Stimulated activated CD8-positive, alpha-beta memory T cell treated with anti-CD3 and anti-CD28 coated beads, Interleukin-7, amount 100 ng/mL, for 1 hour (primary cell): ENCODE data around the gene ABCG1.

Source experiments
- DNase-seq, 2 donors: peaks; one replicate each; pipeline ENCODE4 v3.0.0-alpha.2; 2020; ENCODE audit warnings: low read depth in 2 of 2

The ABCG1 gene

GRCh38 chr21:42251654-42252324 lies 32.8 kb downstream of the ABCG1 start:
- no peak for DNase-seq

GRCh38 chr21:42252325-42252654 lies 33.4 kb downstream of the ABCG1 start:
- DNase-seq = no peak

GRCh38 chr21:42252778-42253340 lies 33.9 kb downstream of the ABCG1 start:
- no peak for DNase-seq

GRCh38 chr21:42253466-42253865 lies 34.5 kb downstream of the ABCG1 start:
- no peak for DNase-seq

GRCh38 chr21:42254083-42254482 lies 35.1 kb downstream of the ABCG1 start:
- no peak for DNase-seq

DNA sequence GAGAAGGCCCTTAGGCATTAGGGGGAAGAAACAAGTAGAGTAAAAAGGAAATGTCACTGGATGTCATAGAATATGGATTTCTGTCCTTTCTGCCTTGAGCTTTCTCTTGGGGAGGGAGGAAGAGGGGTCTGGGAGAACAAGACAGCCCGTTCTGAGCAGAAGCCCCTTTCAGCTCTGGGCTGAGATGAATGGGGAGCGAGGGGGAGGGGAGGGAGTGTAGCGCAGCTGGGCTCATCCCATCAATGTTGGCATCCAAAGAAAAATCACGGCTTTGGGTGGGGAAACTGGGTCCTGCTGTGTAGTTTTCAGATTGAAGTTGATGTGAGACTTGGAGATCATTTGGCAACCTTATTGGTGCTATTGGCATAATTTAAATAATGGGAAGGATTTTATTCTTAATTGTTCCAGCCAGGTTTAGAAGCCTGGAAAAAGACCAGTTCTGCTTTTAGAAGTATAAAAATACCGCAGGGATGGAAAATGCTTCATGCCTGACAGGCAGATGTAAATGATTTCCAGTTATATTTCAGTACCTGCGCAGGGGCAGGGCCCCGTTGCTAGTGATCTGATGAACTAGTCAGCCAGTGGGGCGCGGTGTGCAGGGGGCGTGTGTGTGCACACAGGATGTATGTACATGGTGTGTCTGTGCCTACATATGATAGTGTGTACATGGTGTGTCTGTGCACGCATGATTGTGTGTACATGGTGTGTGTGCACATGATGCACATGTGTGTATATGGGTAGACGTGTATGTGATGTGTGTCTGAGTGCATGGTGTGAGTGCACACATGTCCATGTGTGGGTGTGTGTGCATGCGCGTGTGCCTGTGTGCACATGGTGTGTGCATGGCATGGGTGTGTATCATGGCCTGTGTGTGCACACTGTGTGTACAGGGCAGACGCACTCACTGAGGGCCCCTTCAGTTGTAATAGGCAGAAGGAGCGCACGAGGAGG lies 36.0 kb downstream of the ABCG1 start:
- DNase-seq = no peak

GRCh38 chr21:42255825-42256224 lies 36.9 kb downstream of the ABCG1 start:
- no peak for DNase-seq

GRCh38 chr21:42256316-42256715 lies 37.4 kb downstream of the ABCG1 start:
- no peak for DNase-seq

GRCh38 chr21:42257091-42257765 lies 38.3 kb downstream of the ABCG1 start:
- no peak for DNase-seq

DNA sequence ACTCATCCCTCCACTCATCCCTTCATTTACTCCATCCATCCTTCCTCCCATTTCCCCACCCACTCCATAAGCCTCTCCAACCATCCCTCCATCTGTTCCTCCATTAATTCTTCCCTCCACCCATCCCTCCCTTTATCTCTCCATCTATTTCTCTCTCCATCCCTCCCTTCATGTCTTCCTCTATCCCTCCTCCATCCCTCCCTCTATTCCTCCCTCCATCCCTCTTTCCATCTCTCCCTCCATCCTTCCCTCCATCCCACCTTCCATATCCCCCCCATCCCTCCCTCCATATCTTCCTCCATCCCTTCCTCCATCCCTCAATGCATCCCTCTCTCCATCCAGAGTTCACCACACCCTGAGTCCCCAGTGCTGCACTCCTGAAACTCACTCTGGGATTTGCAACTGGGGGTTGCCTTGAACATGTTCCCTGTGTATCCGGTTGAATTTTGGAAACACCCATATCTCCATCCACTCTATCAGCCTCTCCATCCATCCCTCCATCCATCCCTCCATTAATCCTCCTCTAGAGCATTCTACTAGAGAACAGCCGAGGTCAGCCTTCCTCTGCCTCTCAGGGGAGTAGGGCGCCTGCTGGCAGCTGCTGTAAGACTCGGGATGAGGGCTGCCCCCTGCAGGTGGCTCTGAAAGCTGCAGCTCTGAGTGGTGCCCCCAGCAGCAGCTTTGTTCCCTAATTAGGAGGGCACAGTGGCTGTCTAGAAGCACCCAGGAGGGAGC lies 39.4 kb downstream of the ABCG1 start:
- peak; percentile 68 to 71 for DNase-seq

DNA sequence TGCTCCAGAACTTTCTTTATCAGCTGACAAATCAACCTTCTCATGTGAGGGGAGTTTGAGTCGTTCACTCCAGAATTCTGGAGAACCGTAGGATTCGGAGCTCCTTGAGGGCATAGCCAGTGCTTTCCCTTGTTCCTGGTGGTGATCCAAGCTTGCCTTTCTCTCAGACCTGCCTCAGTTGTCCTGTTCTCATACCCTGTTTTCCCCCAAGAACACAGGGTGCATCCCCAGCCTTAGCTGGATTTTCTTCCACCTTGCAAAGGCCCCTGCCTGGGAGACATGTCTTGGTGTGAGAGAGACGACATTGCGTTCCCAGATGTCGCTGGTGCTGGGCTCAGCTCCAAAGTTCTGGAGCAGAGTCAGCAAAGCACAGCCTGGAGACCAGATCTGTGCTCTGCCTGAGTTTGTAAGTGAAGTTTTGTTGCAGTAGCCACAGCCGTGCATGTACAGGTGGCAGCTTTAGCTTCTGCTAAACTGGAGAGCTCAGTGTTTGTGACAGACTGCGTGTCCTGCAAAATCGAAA lies 40.0 kb downstream of the ABCG1 start:
- no peak for DNase-seq

GRCh38 chr21:42260121-42260520 lies 41.2 kb downstream of the ABCG1 start:
- DNase-seq = no peak

DNA sequence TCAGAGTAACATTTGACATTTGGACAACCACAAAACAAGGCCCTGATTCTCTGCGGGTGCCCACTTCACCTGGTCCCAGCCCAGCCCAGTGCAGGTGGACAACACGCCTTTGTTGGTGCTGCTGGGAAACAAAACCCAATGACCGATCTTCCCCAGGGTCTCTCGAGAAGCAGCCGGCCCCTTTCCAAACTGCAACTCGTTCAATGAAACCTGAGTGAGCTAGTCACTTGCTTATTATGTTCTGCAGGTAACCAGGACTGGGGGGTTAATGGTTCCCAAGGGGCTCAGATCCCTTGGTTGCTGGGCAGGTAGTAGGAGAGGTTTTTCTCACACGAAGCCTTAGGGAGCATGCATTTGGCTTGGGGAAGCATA lies 42.9 kb downstream of the ABCG1 start:
- no peak for DNase-seq

DNA sequence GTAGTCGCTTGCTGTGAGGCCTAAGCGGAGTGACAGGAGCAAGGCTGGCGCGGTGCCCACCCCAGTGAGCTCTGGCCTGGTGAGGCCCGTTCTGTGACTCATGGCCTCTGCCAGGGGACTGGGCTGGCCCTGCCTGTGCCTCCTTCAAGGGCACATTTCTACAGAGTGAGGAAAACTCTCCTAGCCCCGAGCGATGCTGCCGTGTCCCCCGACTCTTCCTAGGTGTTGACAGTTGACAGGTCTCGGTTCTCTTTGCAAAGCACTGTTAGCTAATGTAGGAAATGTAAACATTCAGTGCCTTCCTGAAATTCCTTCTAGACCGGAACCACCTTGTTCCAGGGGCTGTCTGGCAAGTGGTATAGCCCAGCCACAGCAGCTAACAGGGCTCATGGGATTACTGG lies 43.9 kb downstream of the ABCG1 start:
- DNase-seq = no peak

DNA sequence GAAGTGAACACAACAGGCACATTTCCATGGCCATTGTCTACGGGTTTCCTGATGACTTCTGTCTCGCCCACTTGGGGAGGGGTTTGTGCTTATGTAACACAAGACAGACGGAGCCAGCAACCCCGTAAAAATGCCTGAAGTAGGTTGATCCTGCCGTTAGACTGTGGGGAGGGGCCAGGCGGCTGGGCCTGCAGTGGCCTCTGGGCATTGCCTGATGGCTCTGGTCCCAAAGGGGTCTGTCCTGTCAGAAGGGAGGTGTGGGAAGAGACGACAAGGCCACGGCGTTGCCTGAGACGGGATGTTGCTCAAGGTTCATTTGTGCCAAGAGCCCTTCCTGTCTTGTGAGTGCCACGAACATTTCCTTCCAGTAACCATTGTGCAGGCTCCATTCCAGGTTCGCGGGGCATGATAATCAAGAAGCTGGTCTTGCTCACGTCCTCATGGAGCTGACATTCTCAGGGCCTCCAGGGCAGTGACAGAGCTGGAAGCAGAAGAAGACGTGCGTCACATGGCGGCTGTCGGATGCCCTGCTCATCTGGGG lies 44.7 kb downstream of the ABCG1 start:
- no peak for DNase-seq

DNA sequence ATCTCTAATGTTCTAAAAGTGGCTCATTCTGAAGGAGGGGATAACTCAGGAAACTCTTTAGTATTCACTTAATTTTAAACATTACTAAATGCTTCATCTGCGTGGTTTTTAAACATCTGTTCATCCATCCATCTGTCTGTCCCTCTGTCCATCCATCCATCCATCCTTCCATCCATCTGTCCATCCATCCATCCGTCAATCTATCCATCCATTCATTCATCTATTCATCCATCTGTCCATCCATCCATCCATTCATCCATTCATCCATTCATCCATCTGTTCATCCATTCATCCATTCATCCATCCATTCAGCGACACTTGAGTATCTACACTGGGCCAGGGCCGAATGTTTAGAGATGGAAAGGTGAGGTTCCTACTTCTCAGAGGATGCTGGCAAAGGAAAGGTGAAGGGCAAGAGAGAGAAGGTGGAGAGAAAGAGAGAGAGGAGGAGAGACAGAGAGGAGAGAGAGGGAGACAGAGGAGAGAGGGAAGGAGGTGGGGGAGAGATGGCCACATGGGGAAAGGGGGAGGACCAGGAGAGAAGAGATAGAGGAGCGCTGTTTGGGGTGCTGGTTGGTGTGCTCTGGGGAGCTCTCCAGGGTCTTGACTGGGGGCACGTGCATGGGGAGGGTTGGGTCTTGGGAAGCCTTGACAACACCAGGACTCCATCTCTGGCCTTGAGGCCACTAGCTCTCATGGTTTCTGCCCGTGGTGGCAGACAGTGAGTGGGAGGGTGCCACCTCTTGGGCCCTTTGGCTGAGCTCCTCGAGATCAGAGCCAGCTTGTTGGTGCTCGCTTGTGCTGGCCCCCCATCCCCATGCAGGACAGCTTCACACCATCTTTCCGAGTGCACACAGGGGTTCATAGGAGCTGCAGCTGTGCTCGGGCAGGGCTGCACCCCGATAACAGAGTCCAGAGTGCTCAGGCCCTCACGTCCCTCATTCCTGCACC lies 45.6 kb downstream of the ABCG1 start:
- no peak for DNase-seq

DNA sequence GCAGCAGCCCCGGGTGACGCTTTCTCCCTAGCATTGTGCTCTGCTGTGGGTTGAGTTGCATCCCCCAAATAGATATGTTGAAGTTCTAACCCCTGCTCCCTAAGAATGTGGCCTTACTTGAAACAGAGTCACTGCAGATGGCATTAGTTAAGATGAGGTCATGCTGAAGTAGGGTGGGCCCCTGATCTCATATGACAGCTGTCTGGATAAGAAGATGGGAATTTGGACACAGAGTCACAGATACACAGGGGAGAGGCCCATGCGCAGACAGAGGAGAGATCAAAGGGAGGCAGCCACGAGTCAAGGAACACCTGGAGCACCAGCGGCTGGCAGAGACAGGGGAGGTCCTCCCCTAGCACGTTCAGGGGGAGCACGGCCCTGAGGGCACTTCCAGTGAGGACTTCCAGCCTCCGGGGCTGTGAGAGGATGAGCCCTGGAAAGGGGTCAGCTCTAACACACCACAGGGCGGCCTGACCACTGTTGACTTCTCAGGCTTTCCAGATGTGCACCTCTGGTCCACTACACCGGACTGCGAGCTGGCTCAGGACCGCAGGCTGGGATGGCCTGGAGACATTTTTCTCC lies 46.4 kb downstream of the ABCG1 start:
- no peak for DNase-seq

GRCh38 chr21:42266971-42267556 lies 48.1 kb downstream of the ABCG1 start:
- DNase-seq = no peak

- DNase-seq = no peak
Observed at GRCh38 chr21:42269386-42269785, 50.4 kb downstream of the ABCG1 start.
